ENCODE data around the gene GUSB. TPM values are rescaled to one million over a fixed set of nuclear protein-coding genes. Genes with fewer than 3 reads are reported as not detected.
"Not testable (repeated sequence)": the region's sequence is repeated elsewhere in the genome, so short reads cannot be mapped to it uniquely, and the experiment has no call there.

Gene GUSB
- total RNA-seq, 1 donor, result 35.5 TPM

DNA sequence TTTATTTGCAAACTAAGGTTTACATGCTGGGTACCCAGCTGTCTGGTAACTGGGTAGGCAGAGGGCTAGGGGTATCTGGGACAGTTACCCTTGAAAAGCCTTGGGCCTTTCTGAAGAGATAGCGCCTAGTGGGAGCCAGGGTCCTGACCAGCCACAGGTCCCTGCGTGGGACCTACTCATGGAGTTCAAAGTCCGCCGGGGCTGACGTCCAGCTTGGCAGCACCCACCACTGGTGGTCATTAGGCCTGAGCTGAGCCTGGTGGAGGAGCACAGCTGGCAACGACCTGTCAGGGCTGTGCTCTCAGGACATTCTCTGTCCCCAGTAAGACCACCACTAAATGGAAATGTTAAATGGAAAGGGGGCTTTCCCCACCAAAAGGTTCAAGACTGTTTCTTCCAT lies 20.0 kb downstream of the GUSB start:
- Histone ChIP-seq H3K9me3 (ENCODE audit: low read depth, low read length) (no peaks in the 10 kb centered on the region), H3K4me1 (ENCODE audit: insufficient read depth, low read length) (no peaks in the 10 kb centered on the region), H3K27me3 (ENCODE audit: insufficient read depth, low read length) (no peaks in the 10 kb centered on the region), H3K4me3 (ENCODE audit: low read length) (no peak overlapping the region)

DNA sequence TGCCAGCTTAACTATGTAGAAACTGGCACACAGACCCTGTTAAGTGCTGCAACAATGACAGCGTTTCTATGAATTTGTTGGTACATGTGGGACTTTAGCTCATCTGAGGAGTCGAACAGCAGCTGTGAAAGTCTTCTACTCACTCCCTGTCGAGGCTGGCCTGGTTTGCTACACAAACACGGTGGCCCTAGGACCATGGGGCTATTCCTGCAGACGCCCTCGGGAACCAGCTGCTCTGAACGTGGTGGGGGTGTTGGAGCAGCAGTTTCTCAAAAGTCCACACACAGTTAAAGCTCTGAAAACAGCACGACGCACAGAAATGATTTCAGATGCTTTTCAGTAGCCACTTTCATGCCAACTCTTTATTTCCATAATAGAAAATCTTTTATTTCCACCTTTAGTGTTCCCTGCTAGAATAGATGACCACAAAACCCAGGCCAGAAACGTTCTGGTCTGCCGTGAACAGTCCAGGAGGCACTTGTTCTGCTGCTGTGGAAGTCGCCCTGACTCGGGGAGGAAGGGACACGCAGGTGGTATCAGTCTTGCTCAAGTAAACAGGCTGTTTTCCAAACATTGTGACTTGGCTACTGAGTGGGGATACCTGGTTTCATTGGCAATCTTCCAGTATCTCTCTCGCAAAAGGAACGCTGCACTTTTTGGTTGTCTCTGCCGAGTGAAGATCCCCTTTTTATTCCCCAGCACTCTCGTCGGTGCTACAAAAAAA lies 21.5 kb downstream of the GUSB start:
- no peaks in the 10 kb centered on the region for H3K27me3 ChIP-seq (ENCODE audit: insufficient read depth, low read length)
- no peaks in the 10 kb centered on the region for H3K4me1 ChIP-seq (ENCODE audit: insufficient read depth, low read length)
- no peak overlapping the region for H3K4me3 ChIP-seq (ENCODE audit: low read length)
- H3K9me3 ChIP-seq (ENCODE audit: low read depth, low read length), result no peaks in the 10 kb centered on the region

DNA sequence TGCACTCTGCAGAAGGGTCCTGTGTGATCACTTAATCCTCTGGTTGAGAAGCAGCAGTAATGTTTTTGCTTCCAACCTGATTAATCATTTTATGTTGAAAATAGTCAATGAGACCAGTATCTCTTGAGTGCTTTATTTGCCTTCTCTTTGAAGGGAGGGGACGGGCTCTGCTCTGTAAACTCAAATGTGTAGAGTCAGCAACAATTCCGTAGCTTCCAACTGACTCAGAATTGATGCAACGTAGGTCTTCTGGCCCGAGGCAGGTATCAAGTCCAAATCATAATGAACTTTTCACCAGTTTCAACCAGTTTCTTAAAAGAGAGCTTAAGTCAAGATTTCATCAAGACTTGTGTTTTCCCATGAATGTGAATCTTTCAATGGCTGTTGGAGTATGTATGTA lies 26.3 kb downstream of the GUSB start:
- H3K4me1 ChIP-seq (ENCODE audit: insufficient read depth, low read length), result no peaks in the 10 kb centered on the region
- no peaks in the 10 kb centered on the region for H3K9me3 ChIP-seq (ENCODE audit: low read depth, low read length)
- no peaks in the 10 kb centered on the region for H3K27me3 ChIP-seq (ENCODE audit: insufficient read depth, low read length)
- H3K4me3 ChIP-seq (ENCODE audit: low read length), result no peak overlapping the region

DNA sequence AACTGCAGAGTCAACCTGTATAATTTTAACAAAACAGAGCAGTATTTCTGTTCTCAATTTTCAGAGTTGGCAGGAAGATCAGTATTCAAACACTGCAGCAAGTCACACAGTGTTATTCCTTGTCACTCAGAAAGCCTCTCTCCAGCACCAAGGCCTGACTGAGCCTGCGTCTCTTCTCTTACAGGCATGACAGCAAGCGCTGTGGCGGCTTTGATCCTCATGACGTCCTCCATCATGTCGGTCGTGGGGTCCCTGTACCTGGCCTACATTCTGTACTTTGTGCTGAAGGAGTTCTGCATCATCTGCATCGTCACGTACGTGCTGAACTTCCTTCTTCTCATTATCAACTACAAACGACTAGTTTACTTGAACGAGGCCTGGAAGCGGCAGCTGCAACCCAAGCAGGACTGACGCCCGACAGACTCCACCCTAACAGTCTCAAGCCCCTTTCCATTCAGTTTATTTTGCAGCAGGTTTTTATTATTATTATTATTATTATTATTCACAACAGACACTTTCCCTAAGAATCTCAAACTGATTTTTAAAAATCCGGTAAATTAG lies 28.0 kb downstream of the GUSB start:
- Histone ChIP-seq H3K27me3 (ENCODE audit: insufficient read depth, low read length) (no peaks in the 10 kb centered on the region), H3K4me1 (ENCODE audit: insufficient read depth, low read length) (no peaks in the 10 kb centered on the region), H3K9me3 (ENCODE audit: low read depth, low read length) (no peaks in the 10 kb centered on the region), H3K4me3 (ENCODE audit: low read length) (no peak overlapping the region)

DNA sequence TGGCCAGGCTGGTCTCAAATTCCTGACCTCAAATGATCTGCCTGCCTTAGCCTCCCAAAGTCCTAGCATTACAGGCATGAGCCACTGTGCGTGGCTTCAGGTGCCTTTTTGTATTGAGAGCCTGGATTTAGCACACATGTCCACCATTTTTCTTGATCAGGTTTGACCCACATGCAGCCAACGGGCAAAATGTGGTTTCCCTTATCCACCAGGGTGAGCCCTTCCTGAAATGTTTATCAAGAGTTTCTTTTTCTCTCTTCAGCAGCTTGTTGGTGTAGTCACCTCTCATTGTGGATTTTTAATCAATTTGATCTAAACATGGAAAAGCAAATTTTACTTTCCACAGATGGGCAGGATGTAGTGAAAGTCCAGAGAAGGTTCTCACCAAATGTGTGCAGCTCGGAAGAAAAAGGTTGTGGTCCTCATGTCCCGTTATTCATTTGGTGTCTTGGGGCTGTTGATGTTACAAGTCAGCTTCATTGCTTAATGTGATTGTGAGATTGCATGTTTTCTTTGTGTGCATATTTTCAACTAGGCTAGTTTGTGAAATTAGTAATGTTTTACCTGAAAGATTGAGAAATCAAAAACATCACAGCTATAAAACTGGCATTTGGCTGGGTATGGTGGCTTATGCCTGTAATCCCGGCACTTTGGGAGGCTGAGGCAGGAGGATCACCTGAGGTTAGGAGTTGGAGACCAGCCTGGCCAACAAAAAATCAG lies 28.9 kb downstream of the GUSB start:
- Histone ChIP-seq H3K9me3 (ENCODE audit: low read depth, low read length) (no peaks in the 10 kb centered on the region), H3K4me1 (ENCODE audit: insufficient read depth, low read length) (no peaks in the 10 kb centered on the region), H3K4me3 (ENCODE audit: low read length) (no peak overlapping the region), H3K27me3 (ENCODE audit: insufficient read depth, low read length) (no peaks in the 10 kb centered on the region)

DNA sequence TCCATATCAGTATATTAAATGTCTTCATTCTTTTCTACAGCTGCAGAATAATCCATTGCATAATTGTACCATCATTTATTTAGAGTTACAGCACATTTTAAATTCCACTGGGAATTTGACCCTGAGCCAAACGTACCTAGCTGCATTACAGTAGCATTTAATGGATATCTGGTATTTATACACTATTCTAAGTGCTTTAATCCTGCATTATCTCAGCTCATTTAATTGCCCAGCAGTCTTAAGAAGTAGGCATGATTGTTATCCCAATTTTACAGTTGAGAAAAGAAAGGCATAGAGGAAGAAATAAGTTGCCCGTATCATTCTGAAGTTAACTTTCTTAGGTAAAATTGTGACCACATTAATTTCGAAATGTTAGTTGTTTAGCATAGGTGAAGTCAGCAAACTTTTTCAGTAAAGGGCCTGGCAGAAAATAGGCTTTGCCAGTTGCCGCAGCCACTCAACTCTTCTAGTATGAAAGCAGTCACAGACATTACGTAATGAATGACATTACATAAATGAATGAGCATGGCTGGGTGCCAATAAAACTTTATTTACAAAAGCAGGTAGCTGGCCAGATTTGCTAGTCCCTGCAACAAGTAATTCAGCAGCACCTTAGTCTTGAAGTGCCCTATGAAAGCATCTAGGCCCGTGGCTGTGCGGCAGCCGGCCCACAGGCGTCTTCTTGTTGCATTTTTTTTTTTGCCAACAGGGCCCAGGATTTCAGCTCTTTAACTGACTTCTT lies 30.0 kb downstream of the GUSB start:
- Histone ChIP-seq H3K4me1 (ENCODE audit: insufficient read depth, low read length) (no peaks in the 10 kb centered on the region), H3K4me3 (ENCODE audit: low read length) (no peak overlapping the region), H3K27me3 (ENCODE audit: insufficient read depth, low read length) (no peaks in the 10 kb centered on the region), H3K9me3 (ENCODE audit: low read depth, low read length) (no peaks in the 10 kb centered on the region)

DNA sequence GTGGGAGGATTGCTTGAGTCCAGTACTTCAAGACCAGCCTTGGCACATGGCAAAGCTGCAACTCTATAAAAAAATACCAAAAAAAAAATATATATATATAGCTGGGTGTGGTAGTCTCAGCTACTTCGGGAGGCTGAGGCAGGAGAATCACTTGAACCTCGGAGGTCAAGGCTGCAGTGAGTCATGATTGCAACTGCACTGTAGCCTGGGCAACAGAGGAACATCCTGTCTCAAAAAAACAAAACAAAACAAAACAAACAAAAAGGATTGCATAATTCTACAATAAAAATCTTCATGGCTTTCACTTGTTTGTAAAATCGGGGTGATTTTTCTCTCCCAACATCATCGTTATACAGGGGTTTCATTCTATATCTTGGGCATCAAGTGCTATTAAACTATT lies 35.1 kb downstream of the GUSB start:
- H3K4me3 ChIP-seq (ENCODE audit: low read length), result no peak overlapping the region
- H3K9me3 ChIP-seq (ENCODE audit: low read depth, low read length), result no peaks in the 10 kb centered on the region
- H3K27me3 ChIP-seq (ENCODE audit: insufficient read depth, low read length), result no peaks in the 10 kb centered on the region
- no peaks in the 10 kb centered on the region for H3K4me1 ChIP-seq (ENCODE audit: insufficient read depth, low read length)

DNA sequence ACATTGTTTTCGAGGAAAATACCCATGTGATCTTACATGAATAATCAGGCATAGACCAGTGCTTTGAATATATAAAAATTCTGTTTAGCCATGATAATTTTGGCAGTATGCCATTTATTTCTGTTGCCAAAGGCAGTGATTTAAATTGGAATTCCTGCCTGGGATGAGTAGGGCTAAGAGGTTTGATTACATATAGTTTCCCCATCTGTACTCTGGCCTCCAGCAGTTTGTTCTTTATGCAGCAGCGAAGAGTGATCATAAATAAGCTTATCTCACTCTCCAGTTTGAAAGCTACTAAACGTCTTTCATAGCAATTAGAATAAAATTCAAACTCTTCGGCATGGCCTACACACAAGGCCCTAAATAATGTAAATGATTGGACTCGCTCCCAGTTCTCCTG lies 36.2 kb downstream of the GUSB start:
- not testable (repeated sequence) for H3K4me3 ChIP-seq (ENCODE audit: low read length)

DNA sequence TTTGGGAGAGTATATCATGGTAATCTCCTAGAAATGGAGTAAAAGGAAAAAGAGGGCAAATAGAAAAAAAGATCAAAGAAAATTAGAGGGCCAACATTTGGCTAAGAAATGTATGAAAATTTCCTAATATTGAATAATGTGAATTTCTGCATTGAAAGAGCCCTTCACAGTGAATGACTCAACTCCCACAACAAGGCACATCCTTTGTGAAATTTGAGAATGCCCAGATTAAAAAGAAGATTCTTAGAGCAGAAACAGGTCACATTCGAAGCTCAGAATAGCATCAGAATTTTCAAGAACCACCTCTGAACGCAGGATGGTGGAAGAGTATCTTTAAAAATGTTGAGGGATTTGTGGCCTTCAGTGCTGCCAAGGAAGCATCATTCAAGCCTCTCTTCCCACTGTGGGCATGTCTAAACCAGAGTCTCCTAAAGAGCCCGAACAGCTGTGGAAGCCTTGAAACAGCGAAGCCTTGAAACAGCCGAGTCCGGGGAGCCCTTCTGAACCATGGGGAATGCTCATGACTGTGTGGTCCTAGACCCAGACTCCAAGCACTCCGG lies 43.6 kb downstream of the GUSB start:
- no peak overlapping the region for H3K4me3 ChIP-seq (ENCODE audit: low read length)
- H3K9me3 ChIP-seq (ENCODE audit: low read depth, low read length), result no peaks in the 10 kb centered on the region
- no peaks in the 10 kb centered on the region for H3K4me1 ChIP-seq (ENCODE audit: insufficient read depth, low read length)
- no peaks in the 10 kb centered on the region for H3K27me3 ChIP-seq (ENCODE audit: insufficient read depth, low read length)

More for the DNA sequence above, 36.2 kb downstream of the GUSB start:
- H3K4me1 ChIP-seq (ENCODE audit: insufficient read depth, low read length); H3K9me3 ChIP-seq (ENCODE audit: low read depth, low read length); H3K27me3 ChIP-seq (ENCODE audit: insufficient read depth, low read length): not testable (repeated sequence)

DNA sequence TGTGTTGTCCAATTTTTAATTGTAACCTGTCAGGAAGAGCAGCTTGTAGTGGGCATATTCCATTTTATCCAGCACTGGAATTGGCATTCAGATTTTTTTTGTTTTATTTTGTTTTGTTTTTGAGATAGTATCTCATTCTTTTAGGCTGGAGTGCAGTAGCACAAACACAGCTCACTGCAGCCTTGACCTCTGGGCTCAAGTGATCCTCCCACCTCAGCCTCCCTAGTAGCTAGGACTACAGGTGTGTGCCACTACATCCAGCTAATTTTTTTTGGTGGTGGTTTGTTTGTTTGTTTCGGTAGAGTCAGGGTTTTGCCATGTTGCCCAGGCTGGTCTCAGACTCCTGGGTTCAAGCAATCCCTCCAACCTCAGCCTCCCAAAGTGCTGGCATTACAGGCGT lies 44.7 kb downstream of the GUSB start:
- Histone ChIP-seq H3K4me1 (ENCODE audit: insufficient read depth, low read length) (no peaks in the 10 kb centered on the region), H3K27me3 (ENCODE audit: insufficient read depth, low read length) (no peaks in the 10 kb centered on the region), H3K4me3 (ENCODE audit: low read length) (no peak overlapping the region), H3K9me3 (ENCODE audit: low read depth, low read length) (no peaks in the 10 kb centered on the region)

DNA sequence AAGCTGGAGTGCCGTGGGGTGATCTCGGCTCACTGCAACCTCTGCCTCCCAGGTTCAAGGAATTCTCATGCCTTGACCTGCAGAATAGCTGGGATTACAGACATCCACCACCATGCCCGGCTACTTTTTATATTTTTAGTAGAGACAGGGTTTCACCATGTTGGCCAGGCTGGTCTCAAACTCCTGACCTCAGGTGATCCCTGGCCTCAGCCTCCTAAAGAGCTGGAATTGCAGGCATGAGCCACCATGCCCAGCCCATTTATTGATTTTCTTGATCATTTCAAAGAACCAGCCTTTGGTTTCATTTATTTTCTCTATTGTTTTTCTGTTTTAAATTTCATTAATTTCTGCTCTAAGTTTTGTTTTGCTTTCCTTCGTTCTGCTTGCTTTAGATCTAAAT lies 50.3 kb downstream of the GUSB start:
- Histone ChIP-seq H3K4me3 (ENCODE audit: low read length) (no peak overlapping the region), H3K27me3 (ENCODE audit: insufficient read depth, low read length) (no peaks in the 10 kb centered on the region), H3K9me3 (ENCODE audit: low read depth, low read length) (no peaks in the 10 kb centered on the region), H3K4me1 (ENCODE audit: insufficient read depth, low read length) (no peaks in the 10 kb centered on the region)

DNA sequence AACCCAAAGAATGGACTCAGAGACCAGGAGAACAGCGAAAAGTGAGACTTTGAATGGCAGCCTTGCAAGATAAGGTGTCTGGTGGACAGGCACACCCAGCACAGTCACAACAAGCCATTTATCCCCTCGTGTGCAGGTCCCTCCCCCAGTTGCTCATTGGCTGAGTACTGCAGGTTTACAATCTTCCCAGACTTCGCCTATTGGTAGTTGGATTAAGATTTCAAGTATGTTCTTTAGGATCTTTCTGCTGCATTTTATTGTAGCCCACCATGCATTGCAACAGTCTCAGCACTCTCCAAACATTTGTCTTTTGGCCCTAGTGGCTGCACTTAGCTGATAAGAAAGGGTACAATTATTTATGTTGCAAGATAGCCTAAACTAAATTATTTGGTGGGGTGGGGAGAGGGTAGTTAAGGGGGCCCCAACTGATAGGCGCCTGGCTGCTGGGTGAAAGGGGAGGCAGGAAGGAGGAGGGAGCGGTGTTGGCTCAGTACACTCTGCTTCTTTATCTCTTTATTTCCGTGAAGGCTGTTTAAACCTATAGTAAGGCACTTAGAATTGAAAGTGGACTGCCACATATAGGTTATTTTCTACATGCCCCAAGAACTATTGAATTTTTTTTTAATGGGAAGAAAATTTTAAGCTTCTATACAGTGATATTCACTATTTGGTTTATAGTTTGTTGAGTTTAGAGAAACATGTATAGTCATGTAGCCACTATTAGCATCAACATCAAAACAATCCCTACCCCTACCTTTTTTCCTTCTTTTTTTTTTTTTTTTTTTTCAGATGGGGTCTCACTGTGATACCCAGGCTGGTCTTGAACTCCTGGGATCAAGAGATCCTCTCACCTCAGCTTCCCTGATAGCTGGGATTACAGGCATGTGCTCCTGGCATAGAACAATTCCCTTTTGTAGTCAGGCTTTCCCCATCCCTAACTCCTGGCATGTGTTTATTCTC lies 54.2 kb downstream of the GUSB start:
- Histone ChIP-seq H3K9me3 (ENCODE audit: low read depth, low read length) (no peaks in the 10 kb centered on the region), H3K4me3 (ENCODE audit: low read length) (no peak overlapping the region), H3K4me1 (ENCODE audit: insufficient read depth, low read length) (no peaks in the 10 kb centered on the region), H3K27me3 (ENCODE audit: insufficient read depth, low read length) (no peaks in the 10 kb centered on the region)

DNA sequence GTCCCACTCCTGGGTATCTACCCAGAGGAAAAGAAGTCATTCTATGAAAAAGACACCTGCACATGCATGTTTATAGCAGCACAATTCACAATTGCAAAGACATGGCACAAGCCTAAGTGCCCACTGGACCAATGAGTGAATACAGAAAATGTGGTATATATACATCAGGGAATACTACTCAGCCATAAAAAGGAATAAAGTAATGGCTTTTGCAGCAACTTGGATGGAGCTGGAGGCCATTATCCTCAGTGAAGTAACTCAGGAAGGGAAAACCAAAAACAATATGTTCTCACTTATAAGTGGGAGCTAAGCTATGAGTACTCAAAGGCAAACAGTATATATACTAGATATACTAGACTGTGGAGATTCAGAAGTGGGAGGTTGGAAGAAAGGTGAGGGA lies 55.4 kb downstream of the GUSB start:
- no peaks in the 10 kb centered on the region for H3K27me3 ChIP-seq (ENCODE audit: insufficient read depth, low read length)
- H3K4me3 ChIP-seq (ENCODE audit: low read length), result no peak overlapping the region
- H3K9me3 ChIP-seq (ENCODE audit: low read depth, low read length), result no peaks in the 10 kb centered on the region
- H3K4me1 ChIP-seq (ENCODE audit: insufficient read depth, low read length), result no peaks in the 10 kb centered on the region

DNA sequence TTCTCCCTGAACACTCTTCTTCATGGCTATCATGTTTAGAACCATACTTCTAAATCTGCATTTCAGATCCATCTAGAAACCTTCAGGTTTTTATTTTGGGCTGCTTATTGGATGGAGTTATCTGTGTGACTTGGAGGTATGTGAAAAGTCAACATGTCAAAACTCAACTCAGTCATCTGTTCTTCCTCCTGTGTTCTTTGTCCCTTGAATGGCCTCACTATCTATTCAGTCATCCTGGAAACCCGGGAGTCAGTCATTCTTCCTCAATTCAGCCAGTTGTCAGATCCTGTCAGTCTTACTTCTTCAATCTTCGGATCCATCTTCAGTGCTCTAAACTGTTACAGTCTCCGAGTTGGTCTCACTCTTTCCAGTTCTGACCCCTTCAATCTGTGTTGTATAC lies 57.0 kb downstream of the GUSB start:
- Histone ChIP-seq H3K4me3 (ENCODE audit: low read length) (no peak overlapping the region), H3K9me3 (ENCODE audit: low read depth, low read length) (no peaks in the 10 kb centered on the region), H3K27me3 (ENCODE audit: insufficient read depth, low read length) (no peaks in the 10 kb centered on the region), H3K4me1 (ENCODE audit: insufficient read depth, low read length) (no peaks in the 10 kb centered on the region)

All from mononuclear cell (primary cell).